GM19438 (cell line): ENCODE data around the gene EPHX1.
A peak's percentile ranks its signal among the peaks of the same experiment; 100 is the strongest.

Experiments used
- ATAC-seq: cut with Tn5 transposase; IDR thresholded peaks from one replicate; pipeline ENCODE4 v1.9.1; 2021; ENCODE audit warnings: low read depth; ENCODE audit not compliant: unreplicated experiment

Gene EPHX1

DNA sequence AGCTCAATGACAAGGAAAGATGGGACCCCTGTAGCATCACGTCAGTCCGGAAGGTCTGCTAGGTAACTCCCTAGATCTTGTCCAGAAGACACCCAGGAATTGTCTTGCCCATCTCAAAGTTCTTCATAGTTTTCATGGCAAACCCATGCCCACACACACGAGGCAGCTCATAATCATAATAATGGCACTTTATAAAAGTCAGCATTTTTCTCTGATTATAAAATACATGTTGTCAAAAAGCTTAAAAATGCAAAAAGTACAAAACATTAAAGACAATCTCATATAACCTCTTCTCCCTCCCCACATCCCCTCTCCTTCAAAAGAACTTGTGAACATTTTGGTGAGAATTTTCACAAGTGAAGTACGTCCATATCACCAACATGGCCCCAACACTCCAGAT lies 30.8 kb downstream of the EPHX1 start:
- no peak for ATAC-seq

GRCh38 chr1:225842074-225842473 lies 32.1 kb downstream of the EPHX1 start:
- no peak for ATAC-seq

DNA sequence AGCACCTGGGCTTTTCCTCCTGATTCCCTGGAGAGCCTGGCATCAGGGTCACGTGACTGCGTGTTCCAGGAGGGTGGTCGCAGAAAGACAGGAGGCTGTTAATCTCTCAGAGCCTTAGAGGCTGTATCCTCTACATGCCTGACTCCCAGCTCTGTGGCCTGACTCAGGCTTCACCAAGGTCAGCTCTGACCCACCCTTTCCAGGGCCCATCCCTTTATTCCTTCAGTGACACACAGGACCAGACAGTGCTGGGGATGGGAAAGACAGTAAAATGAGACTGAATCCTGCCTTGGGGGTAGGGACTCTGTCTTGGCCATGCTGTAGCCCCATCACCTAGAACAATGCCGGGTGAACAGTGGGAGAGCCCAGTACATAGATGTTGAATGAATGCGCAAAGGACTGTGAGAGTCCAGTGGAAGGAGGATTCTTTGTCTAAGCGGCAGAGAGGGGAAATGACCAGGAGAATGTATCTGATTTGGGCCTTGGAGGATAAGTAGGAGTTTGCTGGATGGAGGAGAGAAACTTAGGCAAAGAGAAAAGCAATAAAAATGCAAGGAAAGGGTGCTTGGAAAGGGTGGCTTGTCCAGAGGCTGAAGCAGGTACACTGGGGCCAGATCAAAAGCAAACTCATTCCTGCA lies 33.0 kb downstream of the EPHX1 start:
- no peak for ATAC-seq

DNA sequence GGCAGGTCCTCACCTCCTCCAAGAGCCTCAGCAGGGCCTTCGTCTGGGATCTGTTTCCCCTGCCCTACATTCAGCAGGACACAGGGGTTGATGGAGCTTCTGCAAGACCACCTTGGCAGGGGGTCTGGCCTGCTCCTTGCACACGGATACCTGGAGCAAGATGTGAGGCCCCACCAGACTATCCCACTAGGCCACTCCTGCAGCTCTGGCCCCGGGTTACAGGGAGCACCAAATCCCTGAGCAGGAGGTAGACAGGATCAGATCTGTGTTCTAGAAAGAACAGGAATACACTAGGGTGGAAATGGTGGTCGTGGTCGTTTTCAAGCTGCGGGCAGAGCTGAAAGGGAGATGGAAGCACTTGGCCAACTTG lies 33.5 kb downstream of the EPHX1 start:
- no peak for ATAC-seq

- no peak for ATAC-seq
Measured at GRCh38 chr1:225844236-225845061, 34.5 kb downstream of the EPHX1 start.

DNA sequence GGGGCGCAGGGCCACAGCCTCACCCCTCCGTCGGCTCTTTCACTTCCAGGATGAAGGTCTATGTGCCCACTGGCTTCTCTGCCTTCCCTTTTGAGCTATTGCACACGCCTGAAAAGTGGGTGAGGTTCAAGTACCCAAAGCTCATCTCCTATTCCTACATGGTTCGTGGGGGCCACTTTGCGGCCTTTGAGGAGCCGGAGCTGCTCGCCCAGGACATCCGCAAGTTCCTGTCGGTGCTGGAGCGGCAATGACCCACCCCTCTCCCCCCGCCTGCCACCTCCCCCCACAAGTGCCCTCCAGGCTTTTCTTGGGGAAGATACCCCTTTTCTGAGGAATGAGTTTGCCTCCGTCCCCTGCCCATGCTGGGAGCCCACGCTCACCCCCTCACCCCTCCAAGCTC lies 35.2 kb downstream of the EPHX1 start:
- ATAC-seq: no peak

GRCh38 chr1:225845571-225846259 lies 35.8 kb downstream of the EPHX1 start:
- no peak for ATAC-seq

- ATAC-seq: no peak
Measured at GRCh38 chr1:225846331-225847310, 36.7 kb downstream of the EPHX1 start.

- ATAC-seq: peak; percentile 5
Measured at GRCh38 chr1:225847610-225848009, 37.7 kb downstream of the EPHX1 start.

DNA sequence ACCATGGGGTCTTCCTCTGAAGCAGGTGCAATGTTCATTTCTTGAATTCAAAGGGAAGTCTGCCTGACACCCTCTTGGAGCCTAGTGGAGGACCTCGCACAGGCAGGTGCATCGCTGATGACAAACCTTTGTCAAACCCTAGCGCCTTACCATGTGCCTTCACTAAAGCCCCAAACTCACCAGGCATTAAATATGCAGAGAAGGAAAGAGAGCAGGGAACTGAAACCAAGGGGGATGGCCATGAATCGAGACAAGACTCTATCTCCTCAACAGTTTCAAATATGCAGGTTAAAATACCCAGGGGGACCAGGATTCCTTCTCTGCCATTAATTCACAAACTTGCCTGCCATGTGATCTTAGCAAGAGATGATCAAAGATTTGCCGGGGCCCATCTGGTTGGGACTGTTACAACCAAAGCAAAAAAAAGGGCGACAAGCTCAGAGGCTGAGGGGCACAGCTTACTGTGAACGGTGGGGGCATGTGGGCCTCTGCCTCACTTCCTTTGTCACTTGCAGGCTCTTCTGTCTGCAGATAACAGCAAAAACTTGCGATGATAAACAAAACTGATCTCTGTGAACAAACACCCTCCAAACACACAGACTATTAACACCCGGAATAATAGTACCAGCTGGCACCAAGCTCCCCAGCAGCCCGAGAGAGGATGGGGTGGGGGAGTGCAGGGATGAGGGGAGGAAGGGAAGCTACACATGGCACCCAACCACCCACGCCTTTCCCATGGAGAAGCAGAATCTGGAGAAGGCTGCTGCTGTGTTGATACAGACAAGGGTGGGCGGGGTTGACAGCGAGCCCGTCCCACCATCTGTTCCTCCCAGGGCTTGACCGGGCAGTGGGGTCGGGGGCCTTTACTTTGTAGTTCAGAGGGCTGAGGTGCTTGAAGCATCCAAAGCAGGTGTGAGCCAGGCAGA lies 38.4 kb downstream of the EPHX1 start:
- peak; percentile 71 for ATAC-seq

DNA sequence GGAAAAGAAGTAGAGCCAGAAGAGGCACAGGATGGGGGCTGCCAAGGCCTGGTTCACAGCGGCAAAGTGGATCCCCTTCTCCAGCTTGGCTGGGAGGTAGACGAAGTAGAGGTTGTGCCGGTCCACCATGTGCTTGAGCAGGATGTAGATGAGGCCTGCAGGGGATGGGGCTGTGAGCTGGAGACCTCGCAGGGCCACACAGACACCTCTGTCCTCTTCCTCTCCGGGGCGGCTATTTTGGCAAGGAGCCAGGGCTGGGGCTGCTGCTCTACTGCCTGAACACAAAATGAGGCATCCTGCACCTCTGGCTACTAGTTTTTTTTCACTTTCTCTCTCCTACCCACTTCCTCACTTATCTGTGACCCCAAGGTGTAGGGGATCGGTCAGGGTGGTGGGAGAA lies 40.0 kb downstream of the EPHX1 start:
- no peak for ATAC-seq

DNA sequence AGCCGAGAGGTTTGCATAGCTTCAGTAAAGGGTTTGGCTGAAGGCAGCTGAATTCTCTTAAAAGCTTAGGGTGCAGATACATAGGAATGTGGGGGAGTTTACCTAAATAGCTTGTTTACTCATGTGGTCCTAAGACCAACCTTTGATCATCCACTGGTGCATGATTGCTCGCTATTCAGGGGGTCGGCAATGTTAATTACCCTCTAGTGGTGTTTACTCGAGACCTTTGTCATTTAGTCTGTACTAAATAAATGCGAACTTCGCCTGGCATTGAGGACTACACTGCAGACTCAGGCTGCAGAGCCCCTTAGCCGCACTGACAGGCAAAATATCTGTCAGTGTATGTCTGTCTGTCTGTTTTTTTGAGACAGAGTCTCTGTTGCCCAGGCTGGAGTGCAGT lies 40.4 kb downstream of the EPHX1 start:
- no peak for ATAC-seq

DNA sequence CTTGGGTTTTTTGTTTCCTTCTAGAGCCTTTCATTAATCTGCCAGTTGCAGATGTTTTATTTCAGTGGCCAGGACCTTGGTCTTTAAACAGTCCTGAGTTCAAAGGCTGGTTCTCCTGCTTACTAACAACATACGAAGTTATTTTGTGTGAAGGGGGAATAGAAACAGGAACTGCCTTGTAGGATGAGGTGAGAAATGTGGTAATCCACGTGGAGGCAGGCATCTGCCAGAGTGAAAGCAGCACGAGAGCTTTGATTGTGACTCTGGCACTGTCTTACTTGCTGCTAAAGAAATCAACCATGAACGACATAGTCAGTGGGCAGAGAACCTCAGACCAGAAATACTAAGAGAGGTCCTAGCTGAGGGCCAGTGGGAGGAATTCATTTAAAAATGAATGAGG lies 41.9 kb downstream of the EPHX1 start:
- ATAC-seq: peak; percentile 43

GRCh38 chr1:225852413-225853124 lies 42.6 kb downstream of the EPHX1 start:
- no peak for ATAC-seq

DNA sequence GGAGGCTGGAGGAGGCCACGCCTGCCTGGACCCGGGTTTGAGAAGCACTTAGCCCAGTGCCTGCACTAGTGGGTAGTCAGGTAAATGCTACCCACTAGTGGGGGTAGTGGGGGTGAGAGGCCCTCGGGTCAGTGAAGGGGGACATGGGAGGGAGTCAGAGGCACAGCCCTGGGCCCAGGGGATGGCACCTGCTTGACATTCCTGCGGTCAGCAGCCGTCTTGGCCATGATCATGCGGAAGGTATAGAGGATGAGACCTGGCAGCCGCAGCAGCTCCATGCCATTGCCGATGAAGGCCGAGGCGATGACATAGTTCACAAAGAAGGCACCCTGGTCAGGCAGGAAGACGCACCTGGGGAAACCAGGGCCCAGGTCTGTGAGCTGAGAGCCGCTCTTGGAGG lies 43.5 kb downstream of the EPHX1 start:
- ATAC-seq: no peak

DNA sequence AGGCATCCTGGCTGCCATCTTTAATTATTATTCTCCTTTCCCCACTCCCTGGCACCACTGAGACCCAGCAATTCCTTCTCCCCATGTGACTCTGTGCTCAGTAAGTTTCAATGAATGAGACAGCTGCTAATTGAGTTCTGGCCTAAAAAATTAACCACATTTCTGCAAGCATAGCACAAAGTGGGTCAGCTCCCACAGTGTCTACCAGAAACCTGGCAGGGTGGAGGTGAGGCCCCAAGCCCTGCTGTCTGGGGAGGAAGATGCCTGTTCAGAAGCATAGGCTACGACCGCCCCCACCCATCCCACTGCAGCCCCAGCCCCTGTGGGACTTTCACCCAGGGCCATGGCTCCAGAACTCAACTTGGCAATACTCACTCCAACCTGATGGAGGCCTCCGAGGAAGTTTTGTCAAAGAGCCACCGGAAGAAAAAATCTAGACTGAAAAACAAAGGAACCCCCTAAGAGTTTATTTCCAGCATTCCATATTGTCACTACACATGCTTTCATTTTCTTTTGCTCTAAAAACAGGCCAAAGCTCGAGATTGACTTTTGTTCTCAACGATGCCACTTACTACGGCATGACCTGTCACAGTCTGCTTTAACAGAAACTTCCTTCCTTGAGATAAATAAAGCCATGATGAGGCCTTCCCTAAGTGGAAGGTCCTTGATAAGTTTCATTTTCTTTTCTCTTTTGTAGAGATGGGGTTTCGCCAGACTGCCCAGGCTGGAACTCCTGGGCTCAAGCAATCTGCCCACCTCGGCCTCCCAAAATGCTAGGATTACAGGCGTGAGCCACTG lies 45.8 kb downstream of the EPHX1 start:
- no peak for ATAC-seq

GRCh38 chr1:225857256-225857655 lies 47.3 kb downstream of the EPHX1 start:
- no peak for ATAC-seq

- ATAC-seq: no peak
Measured at GRCh38 chr1:225859151-225859550, 49.2 kb downstream of the EPHX1 start.
